ENCODE data around the gene SOD3. TPM values are rescaled to one million over a fixed set of nuclear protein-coding genes. Genes with fewer than 3 reads are reported as not detected.

Gene SOD3
- total RNA-seq, 1 donor from 2014 or later: 8.6 TPM

GRCh38 chr4:24805566-24805965 lies 10.2 kb downstream of the SOD3 start:
- no peak overlapping the region for H3K4me2 ChIP-seq (ENCODE audit: low read length)
- no peak for FAIRE-seq
- H3K27me3 Mint-ChIP-seq (ENCODE audit: low read depth, unreplicated experiment): peaks cover 26% of the 10 kb centered on the region

GRCh38 chr4:24806206-24806990 lies 11.0 kb downstream of the SOD3 start:
- Histone ChIP-seq H3K4me1 (ENCODE audit: insufficient read depth, low read length) (peaks cover 16% of the 10 kb centered on the region), H3K4me3 (ENCODE audit: insufficient read depth, low read depth, low read length) (no peak overlapping the region), H4K20me1 (ENCODE audit: insufficient read depth, low read length) (no peaks in the 10 kb centered on the region), H3K27me3 (ENCODE audit: insufficient read depth, low read length) (peaks cover under 1% of the 10 kb centered on the region), H3K36me3 (ENCODE audit: insufficient read depth, low read length) (no peaks in the 10 kb centered on the region), H2AFZ (ENCODE audit: low read depth, low read length) (no peak overlapping the region), H3K79me2 (ENCODE audit: insufficient read depth, low read length) (no peaks in the 10 kb centered on the region), H3K27ac (ENCODE audit: low read depth, low read length) (no peak overlapping the region), H3K9ac (ENCODE audit: low read length) (no peak overlapping the region), H3K4me2 (ENCODE audit: low read length) (no peak overlapping the region), H3K9me3 (ENCODE audit: insufficient read depth, low read depth, low read length) (no peaks in the 10 kb centered on the region)
- DNase-seq (ENCODE audit: low read depth) (no peak), FAIRE-seq (no peak)
- Mint-ChIP-seq H3K4me3 (ENCODE audit: unreplicated experiment) (no peak overlapping the region), H3K27me3 (ENCODE audit: low read depth, unreplicated experiment) (peaks cover 19% of the 10 kb centered on the region), H3K9me3 (ENCODE audit: unreplicated experiment) (peaks cover 3% of the 10 kb centered on the region), H3K4me1 (ENCODE audit: low read depth, unreplicated experiment) (peaks cover 7% of the 10 kb centered on the region), H3K27ac (ENCODE audit: unreplicated experiment) (no peak overlapping the region), H3K36me3 (ENCODE audit: low read depth, unreplicated experiment) (peaks cover 7% of the 10 kb centered on the region)
- TF ChIP-seq CTCF (IDR thresholded peaks at IDR 0.05; ENCODE audit: insufficient read depth, low read depth, low read length): no peak
- TF ChIP-seq EZH2 (IDR thresholded peaks at IDR 0.05; ENCODE audit: insufficient read depth, low read length): no peak

More at GRCh38 chr4:24805566-24805965, 10.2 kb downstream of the SOD3 start:
- Histone ChIP-seq H3K9ac (ENCODE audit: low read length) (no peak overlapping the region), H3K4me3 (ENCODE audit: insufficient read depth, low read depth, low read length) (no peak overlapping the region), H3K27me3 (ENCODE audit: insufficient read depth, low read length) (peaks cover 7% of the 10 kb centered on the region), H3K9me3 (ENCODE audit: insufficient read depth, low read depth, low read length) (no peaks in the 10 kb centered on the region), H4K20me1 (ENCODE audit: insufficient read depth, low read length) (no peaks in the 10 kb centered on the region), H3K4me1 (ENCODE audit: insufficient read depth, low read length) (peaks cover 16% of the 10 kb centered on the region), H3K79me2 (ENCODE audit: insufficient read depth, low read length) (no peaks in the 10 kb centered on the region), H3K27ac (ENCODE audit: low read depth, low read length) (no peak overlapping the region), H2AFZ (ENCODE audit: low read depth, low read length) (no peak overlapping the region), H3K36me3 (ENCODE audit: insufficient read depth, low read length) (no peaks in the 10 kb centered on the region)
- no peak for DNase-seq (ENCODE audit: low read depth)
- Mint-ChIP-seq H3K27ac (ENCODE audit: unreplicated experiment) (no peak overlapping the region), H3K4me3 (ENCODE audit: unreplicated experiment) (no peak overlapping the region), H3K36me3 (ENCODE audit: low read depth, unreplicated experiment) (peaks cover 7% of the 10 kb centered on the region), H3K9me3 (ENCODE audit: unreplicated experiment) (no peaks in the 10 kb centered on the region), H3K4me1 (ENCODE audit: low read depth, unreplicated experiment) (peaks cover 7% of the 10 kb centered on the region)
- TF ChIP-seq CTCF (IDR thresholded peaks at IDR 0.05; ENCODE audit: insufficient read depth, low read depth, low read length) (no peak), EZH2 (IDR thresholded peaks at IDR 0.05; ENCODE audit: insufficient read depth, low read length) (no peak)

- Mint-ChIP-seq H3K27ac (ENCODE audit: unreplicated experiment) (no peak overlapping the region), H3K9me3 (ENCODE audit: unreplicated experiment) (peaks cover 5% of the 10 kb centered on the region), H3K4me3 (ENCODE audit: unreplicated experiment) (no peak overlapping the region), H3K27me3 (ENCODE audit: low read depth, unreplicated experiment) (peaks cover 11% of the 10 kb centered on the region), H3K36me3 (ENCODE audit: low read depth, unreplicated experiment) (peaks cover 12% of the 10 kb centered on the region), H3K4me1 (ENCODE audit: low read depth, unreplicated experiment) (peaks cover 7% of the 10 kb centered on the region)
- no peak overlapping the region for H3K4me3 ChIP-seq (ENCODE audit: insufficient read depth, low read depth, low read length)
- TF ChIP-seq CTCF (IDR thresholded peaks at IDR 0.05; ENCODE audit: insufficient read depth, low read depth, low read length) (no peak), EZH2 (IDR thresholded peaks at IDR 0.05; ENCODE audit: insufficient read depth, low read length) (no peak)
- no peak overlapping the region for H3K27ac ChIP-seq (ENCODE audit: low read depth, low read length)
- no peaks in the 10 kb centered on the region for H3K36me3 ChIP-seq (ENCODE audit: insufficient read depth, low read length)
- no peak overlapping the region for H2AFZ ChIP-seq (ENCODE audit: low read depth, low read length)
- no peak overlapping the region for H3K4me2 ChIP-seq (ENCODE audit: low read length)
- H3K9ac ChIP-seq (ENCODE audit: low read length): no peak overlapping the region
- no peak for FAIRE-seq
- H3K27me3 ChIP-seq (ENCODE audit: insufficient read depth, low read length): no peaks in the 10 kb centered on the region
- H3K4me1 ChIP-seq (ENCODE audit: insufficient read depth, low read length): peaks cover 11% of the 10 kb centered on the region
- DNase-seq (ENCODE audit: low read depth): no peak
- no peaks in the 10 kb centered on the region for H3K79me2 ChIP-seq (ENCODE audit: insufficient read depth, low read length)
- H3K9me3 ChIP-seq (ENCODE audit: insufficient read depth, low read depth, low read length): no peaks in the 10 kb centered on the region
- H4K20me1 ChIP-seq (ENCODE audit: insufficient read depth, low read length): no peaks in the 10 kb centered on the region
Measured at GRCh38 chr4:24807611-24808010, 12.2 kb downstream of the SOD3 start.

Data from astrocyte (in vitro differentiated cells and primary cell).